ENCODE data around the gene ATAD3A.

DNA sequence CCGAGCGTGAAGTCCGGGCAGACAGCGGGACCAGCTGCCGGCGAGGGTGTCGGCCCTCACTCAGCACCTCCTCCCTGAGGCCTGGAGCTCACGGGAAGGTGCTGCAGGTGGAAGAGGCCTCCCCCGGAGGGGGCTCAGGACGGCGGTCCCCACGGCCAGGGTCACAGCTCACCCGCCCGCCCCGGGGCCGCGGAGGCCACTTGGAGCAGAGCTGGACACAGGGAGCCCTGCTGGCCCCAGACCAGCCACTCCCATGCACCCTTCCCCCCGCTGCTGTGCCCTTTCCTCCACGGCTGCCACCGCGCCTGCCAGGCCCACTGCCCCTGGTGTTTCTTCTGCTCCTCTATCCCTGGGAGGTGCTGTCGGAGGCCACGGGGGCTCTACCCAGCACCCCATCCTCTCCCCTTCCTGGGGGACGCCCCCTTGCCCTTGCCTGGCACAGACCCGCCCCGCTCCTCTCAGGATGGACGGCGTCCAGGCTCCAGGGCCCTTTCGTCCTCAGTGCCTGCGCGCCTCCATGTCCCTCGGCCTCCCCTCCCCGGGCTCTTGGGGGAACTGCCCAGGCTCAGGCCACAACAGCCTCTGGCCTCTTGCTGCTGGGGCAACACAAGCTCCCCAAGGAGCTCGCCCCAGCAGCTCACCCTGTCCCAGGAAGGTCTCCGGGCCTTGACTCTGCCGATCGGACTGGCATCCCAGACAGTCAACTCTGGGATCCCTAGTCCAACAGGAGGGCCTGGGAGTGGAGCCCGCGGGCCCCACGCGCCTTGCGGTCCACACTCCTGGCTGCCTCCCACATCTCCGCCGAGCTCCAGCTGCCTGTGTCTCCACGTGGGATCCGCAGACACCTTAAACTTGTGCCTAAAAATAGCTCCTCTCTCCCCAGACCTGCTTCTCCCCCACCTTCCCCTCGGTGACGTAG, 24.3 kb downstream of the ATAD3A start:
- TF ChIP-seq CTCF (IDR thresholded peaks at IDR 0.05): no peak
- no peak for TF ChIP-seq POLR2A (IDR thresholded peaks at IDR 0.05)
